ENCODE results near the gene SZRD1.

- TF ChIP-seq FOXP4 (CRISPR knock-in tag; IDR thresholded peaks at IDR 0.05; ENCODE audit: borderline replicate concordance) (no peak), HMG20A (CRISPR knock-in tag; conservative IDR thresholded peaks at IDR 0.05) (no peak), FOSL1 (tag; conservative IDR thresholded peaks at IDR 0.05) (no peak), EP300 (IDR thresholded peaks at IDR 0.05; ENCODE audit: low read length) (no peak), MNT (conservative IDR thresholded peaks at IDR 0.05) (no peak)
Measured at GRCh38 chr1:16383888-16384287, 16.8 kb downstream of the SZRD1 start.
